K562 (cell line): ENCODE data around the gene ACP5. TPM values are rescaled to one million over a fixed set of nuclear protein-coding genes. Genes with fewer than 3 reads are reported as not detected.
A peak's percentile ranks its signal among the peaks of the same experiment; 100 is the strongest.

Source experiments
- ETV5 ChIP-seq: sonication (generic); formaldehyde crosslinking; IDR thresholded peaks from 2 replicates; pipeline ENCODE4 v1.4.0; 2020; ENCODE audit warnings: low read depth, mild to moderate bottlenecking, missing genetic modification reagents
- HCFC1 ChIP-seq: IDR thresholded peaks from 2 replicates; pipeline ENCODE4 v1.6.1; 2012; ENCODE audit warnings: low read depth, low read length, improper control_type of control experiment
- ID3 ChIP-seq, 2 experiments: fragments of 250-450 bp in 1 of 2; fragments of 450-650 bp in 1 of 2; sonication (Bioruptor Pico) in 1 of 2; IDR thresholded peaks; 2 replicates each; pipeline versions ENCODE4 v1.6.1 to v1.8.0; 2016 to 2021; ENCODE audit warnings: mild to moderate bottlenecking in 2 of 2, moderate library complexity in 2 of 2, missing compliant biosample characterization in 1 of 2, missing genetic modification characterization in 1 of 2
- MGA ChIP-seq: fragments of 450-650 bp; IDR thresholded peaks from 2 replicates; pipeline ENCODE4 v1.6.1; 2016; ENCODE audit warnings: mild to moderate bottlenecking, moderate library complexity
- NKRF ChIP-seq: fragments of 450-650 bp; IDR thresholded peaks from 2 replicates; pipeline ENCODE4 v1.6.1; 2016; ENCODE audit warnings: borderline replicate concordance
- PHB2 ChIP-seq: fragments of 450-650 bp; IDR thresholded peaks from 2 replicates; pipeline ENCODE4 v1.6.1; 2017; ENCODE audit warnings: low read depth
- PURB ChIP-seq: sonication (generic); formaldehyde crosslinking; IDR thresholded peaks from 2 replicates; pipeline ENCODE4 v1.9.0; 2021; ENCODE audit warnings: low read depth, mild to moderate bottlenecking, missing genetic modification reagents
- ZNF395 ChIP-seq: fragments of 200-800 bp; sonication (Bioruptor generic); IDR thresholded peaks from 2 replicates; pipeline ENCODE4 v1.6.1; 2017; ENCODE audit warnings: missing genetic modification characterization, missing compliant biosample characterization
- polyA plus RNA-seq, 8 experiments: library from polyadenylated mRNA; depleted of rRNA in 4 of 8; stranded (reverse) in 5 of 8; unstranded in 3 of 8; fragments of >200 nt; fragmentation: Nextera tagmentation in 2 of 8; fragmentation: Illumina TruSeq in 1 of 8; extraction: Ambion mirVana in 2 of 8; extraction: Trizol in 1 of 8; gene quantifications; 2 replicates each; pipeline versions ENCODE4 v1.2.1 to v1.2.3, GENCODE V29; 2011 to 2014; ENCODE audit warnings: inconsistent platforms in 1 of 8, missing spikeins in 1 of 8
- total RNA-seq, 7 experiments: library from RNA; depleted of rRNA in 6 of 7; stranded (reverse); fragments of >200 nt in 6 of 7; fragmentation: Illumina TruSeq in 2 of 7; extraction: Trizol in 2 of 7; gene quantifications; 2 replicates each; pipeline versions ENCODE4 v1.2.1 to v1.2.3, GENCODE V29; 2011 to 2021; ENCODE audit warnings: low replicate concordance in 1 of 7

The ACP5 gene
- total and polyA plus RNA-seq, 9 of the 15 experiments (the other 6 are each of a cell fraction or from before 2014, with no cell fraction given) = 0.06 to 1.1 (median 0.31) TPM; not detected in 1

- peak; percentile 68 for TF ChIP-seq MGA
- TF ChIP-seq ETV5 (CRISPR knock-in tag) = peak; percentile 61
- TF ChIP-seq NKRF = peak; percentile 49
- TF ChIP-seq PURB (CRISPR knock-in tag) = no peak
- no peak for TF ChIP-seq ZNF395 (CRISPR knock-in tag)
- no peak for TF ChIP-seq HCFC1
- no peak for TF ChIP-seq PHB2
- no peak for TF ChIP-seq ID3 (CRISPR knock-in tag; IDR thresholded peaks at IDR 0.05)
- peak; percentile 74; the same call in 1 of the 2 replicates for TF ChIP-seq ID3 (tag; IDR thresholded peaks at IDR 0.05)
Measured at GRCh38 chr19:11597202-11598102, 20.0 kb upstream of the ACP5 start, which contains the start of gene ZNF627 (continued).
